Activated gamma-delta T cell treated with Interleukin-2 at 50 U/mL for 16 hours (primary cell): ENCODE measurements around the gene SPRR2D.
"Not testable (repeated sequence)": the region's sequence is repeated elsewhere in the genome, so short reads cannot be mapped to it uniquely, and the experiment has no call there.

Source experiments
- DNase-seq: peaks from one replicate; pipeline ENCODE4 v3.0.0-alpha.2; 2020

Gene SPRR2D

DNA sequence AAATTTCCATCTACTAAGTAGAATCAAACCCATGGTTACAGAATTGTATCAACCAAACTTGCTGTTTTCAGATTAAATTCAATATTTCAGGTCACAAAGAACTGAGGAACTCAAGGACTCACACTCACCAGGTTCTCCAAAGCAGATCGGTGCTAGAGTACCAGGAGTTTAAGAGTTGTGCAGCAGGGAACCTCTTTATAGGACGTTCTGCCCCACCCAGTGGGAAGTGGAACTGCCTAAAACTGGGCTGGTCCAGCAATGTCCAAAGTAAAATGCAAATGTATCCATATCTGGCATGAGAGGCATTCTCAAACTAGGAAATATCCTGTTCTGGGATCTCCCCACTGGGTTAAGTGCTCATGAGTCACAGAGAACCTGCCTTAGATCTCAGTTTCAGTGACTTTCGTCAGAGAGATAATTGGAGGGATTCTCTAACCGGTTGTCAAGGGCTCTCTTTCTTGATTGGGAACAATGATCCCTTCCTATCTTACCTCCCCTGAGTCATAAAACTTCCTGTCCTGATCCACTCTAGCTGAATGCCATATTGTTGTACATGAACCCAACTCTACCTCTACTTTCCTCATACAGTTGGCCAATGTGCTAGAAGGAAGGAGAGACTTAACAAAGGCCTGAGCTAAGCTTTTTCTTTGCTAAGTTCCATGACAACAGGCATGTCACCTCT, at the start of gene SPRR2D:
Gene SPRR2D (minus strand): TSS at position 171 of the 682 bp plus-strand sequence. CDS start 774 bp downstream, outside the sequence.
- DNase-seq = no peak

DNA sequence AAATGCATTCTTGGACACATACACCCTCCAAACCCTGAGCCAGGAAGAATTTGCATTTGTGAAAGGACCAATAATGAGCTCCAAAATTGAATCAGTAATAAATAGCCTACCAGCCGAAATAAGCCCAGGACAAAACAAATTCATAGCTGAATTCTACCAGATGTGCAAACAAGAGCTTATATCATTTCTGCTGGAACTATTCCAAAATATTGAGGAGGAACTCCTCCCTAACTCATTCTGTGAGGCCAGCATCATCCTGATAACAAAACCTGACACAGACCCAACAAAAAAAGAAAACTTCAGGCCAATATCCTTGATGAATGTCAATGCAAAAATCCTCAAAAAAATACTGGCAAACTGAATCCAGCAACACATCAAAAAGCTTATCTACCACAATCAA, 46.7 kb upstream of the SPRR2D start:
- DNase-seq = no peak

- no peak for DNase-seq
These were observed 40.8 kb upstream of the SPRR2D start for GRCh38 chr1:153081736-153082135.

GRCh38 chr1:153072806-153073726, 32.1 kb upstream of the SPRR2D start:
- DNase-seq = no peak

DNA sequence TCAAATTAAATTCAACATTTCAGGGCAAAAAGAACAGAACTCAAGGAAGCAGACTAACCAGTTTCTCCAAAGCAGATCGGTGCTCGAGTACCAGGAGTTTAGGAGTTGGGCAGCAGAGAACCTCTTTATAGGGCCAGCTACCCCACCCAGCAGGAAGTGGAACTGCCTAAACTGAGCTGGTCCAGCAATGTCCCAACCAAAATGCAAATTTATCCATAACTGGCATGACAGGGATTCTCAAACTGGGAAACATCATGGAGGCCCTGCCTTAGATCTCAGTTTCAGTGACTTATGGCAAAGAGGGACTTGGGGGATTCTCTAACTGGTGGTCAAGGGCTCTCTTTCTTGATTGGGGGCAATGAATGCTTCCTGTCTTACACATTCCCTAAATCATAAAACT, 30.6 kb upstream of the SPRR2D start, which contains the start of gene SPRR2B:
Gene SPRR2B (minus strand): TSS at position 101 of the 400 bp plus-strand sequence. CDS start 772 bp downstream, outside the sequence.
- DNase-seq = no peak

DNA sequence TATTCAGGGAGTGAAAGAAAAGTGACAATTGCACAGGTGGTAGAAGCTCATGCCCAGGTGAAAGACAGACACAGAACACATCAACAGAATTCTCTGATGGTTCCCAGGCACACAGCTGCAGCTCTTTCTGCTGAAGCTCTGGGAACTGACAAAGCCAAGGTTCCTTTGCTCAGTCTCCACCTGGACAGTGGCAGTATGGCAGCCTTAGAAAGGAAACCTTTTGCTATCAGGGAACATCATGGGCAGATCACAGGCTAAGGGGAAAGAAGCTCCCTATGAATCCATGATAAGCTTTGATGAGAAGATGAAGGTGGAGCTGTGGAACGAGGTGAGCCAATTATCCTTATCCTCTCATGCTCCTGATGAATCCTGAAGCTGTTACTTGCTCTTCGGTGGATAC, 29.3 kb upstream of the SPRR2D start:
- DNase-seq = no peak

DNA sequence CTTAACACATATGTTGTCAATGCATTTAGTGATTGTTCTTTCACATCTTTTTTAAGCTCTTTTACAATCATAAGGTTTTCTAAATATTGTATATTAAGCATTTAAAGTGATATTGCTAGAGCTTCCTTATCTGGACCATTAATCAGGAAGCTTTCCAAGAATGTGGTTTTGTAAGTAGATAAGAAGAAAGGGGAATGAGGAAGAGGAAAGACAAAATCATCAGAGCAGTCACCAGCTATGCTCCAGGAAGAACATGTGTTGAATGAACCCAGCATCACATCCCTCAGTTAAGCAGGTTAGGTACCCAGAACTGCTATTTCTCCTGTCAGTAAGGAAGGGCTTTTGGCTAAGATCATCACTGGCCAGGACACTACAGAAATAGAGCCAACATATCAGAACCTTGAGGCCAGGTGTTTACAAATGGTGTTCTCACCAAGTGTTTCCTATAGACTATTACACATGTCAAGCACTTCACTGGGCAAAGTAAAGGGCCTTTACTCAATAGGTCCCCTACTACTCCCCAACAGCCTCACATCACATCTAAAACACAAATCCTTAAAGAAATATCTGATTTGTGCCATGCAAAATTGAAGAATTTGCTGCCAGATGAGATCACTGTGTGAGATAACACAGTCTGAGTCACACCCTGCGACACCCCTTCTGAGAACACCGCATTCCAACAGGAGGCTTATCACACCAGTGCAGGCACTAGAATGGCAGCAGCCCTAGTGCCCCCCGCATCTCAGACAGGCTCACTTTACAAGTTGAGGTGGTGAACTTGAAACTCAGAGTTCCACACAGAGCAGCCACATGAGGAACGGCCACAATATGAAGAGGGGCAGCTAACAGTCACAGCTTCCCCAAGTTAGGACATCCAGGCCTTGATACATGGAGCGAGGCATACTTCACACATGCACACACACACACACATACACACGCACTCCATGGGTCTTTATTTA, 18.2 kb upstream of the SPRR2D start:
- no peak for DNase-seq

DNA sequence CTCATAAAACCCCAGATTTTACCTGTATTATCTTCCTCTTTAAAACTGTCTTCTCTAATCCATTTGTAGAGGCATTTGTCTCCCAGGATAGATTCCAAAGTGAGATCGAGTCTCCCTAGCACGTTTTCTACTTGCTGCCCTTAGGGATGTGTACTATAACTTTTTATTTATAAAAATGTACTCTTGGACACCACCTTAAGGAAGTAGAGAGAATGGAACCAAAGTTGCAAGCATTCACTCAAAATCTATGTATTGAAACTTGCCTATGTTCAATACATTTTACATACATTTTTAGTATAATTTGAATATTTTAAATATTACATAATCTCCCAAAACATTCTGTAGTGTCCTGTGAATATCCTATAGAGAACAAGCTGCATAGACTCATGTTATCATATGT, 17.2 kb upstream of the SPRR2D start:
- DNase-seq = no peak

DNA sequence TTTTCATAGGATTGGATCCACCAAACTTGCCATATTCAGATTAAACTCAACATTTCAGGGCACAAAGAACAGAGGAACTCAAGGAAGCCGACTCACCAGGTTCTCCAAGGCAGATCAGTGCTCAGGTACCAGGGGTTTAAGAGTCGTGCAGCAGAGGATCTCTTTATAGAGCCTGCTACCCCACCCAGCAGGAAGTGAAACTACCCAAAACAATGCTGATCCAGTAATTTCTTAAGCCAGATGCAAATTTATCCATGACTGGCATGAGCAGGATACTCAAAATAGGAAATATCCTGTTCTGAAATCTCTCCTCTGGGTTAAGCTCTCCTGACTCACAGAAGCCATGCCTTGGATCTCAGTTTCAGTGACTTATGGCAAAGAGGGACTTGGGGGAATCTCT, 16.5 kb upstream of the SPRR2D start, which contains the start of gene SPRR2A:
Gene SPRR2A (minus strand): TSS at position 138 of the 400 bp plus-strand sequence. CDS start 777 bp downstream, outside the sequence.
- no peak for DNase-seq

DNA sequence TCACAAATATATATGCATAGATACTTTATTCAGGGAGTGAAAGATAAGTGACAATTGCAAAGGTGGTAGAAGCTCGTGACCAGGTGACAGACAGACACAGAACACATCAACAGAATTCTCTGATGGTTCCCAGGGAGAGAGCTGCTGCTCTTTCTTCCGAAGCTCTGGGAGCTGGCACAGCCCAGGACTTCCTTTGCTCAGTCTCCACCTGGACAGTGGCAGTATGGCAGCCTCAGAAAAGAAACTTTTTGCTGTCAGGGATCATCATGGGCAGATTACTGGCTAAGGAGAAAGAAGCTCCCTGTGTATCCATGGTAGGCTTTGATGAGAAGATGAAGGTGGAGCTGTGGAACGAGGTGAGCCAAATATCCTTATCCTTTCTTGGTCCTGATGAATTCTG, 15.2 kb upstream of the SPRR2D start:
- not testable (repeated sequence) for DNase-seq

GRCh38 chr1:153049211-153049610, 8.3 kb upstream of the SPRR2D start:
- DNase-seq = no peak

- DNase-seq = no peak
These were observed 5.7 kb downstream of the SPRR2D start for GRCh38 chr1:153035211-153035610.

- no peak for DNase-seq
These were observed 8.1 kb downstream of the SPRR2D start for GRCh38 chr1:153032677-153033308.

- DNase-seq = no peak
These were observed 8.8 kb downstream of the SPRR2D start for GRCh38 chr1:153032073-153032472.

DNA sequence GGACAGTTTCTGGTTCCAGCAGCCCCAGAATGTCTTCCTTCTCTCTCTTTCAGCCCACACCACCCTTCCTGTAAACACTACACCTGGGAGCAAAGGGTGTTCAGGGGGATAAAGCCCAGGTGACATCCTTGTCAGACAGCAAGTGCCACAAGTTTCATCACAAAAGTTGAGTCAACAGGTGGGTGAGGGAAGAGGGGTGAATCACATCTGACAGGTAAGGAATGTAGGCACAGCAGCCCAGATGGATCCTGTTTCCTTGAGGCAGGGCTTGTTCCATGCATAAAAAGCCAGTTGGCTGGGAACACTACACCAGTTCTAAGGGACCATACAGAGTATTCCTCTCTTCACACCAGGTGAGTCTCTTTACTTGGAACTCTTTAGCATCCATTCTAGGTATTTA, 10.0 kb downstream of the SPRR2D start, which contains the start of gene SPRR1B:
Gene SPRR1B (plus strand): TSS at position 309 of the 400 bp plus-strand sequence. CDS start 1,143 bp downstream, outside the sequence.
- no peak for DNase-seq

GRCh38 chr1:153028766-153029165, 12.2 kb downstream of the SPRR2D start:
- DNase-seq = no peak

DNA sequence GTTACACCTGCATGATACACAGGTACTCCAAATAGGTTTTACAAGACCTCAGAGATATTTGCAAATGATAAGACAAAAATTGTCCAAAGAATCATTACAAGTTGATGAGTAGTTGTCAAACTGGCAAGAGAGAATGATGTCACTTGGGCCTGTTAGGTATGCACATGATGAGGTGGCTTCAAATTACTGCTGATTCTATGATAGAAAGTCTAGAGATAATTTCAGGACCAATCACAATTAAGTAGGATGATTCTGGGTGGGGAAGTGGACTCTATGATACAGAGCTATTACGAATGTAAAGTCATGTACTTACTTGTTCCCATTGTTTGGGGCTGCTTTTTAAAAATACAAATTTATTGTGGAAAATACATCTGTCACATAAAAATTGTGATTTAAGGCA, 15.1 kb downstream of the SPRR2D start:
- DNase-seq = no peak

DNA sequence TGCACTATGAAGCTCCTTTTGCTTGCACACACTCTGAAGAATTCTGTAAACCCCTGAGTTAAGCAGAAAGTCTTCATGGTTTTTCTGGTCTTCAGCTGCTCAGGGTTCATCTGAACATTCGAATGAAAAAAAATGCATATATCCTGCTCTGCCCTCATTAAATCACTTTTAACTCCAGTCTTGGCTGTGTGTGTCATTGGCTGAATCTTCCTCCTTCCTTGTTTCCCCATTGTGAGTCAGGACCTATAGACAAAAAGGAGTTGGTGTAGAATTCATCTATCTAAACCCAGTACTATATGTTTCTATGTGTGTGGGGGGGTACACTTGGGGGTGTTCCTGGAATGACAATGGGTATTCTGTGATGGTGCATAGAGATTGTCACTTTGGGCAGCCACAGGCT, 16.5 kb downstream of the SPRR2D start:
- no peak for DNase-seq

GRCh38 chr1:153023109-153023508, 17.8 kb downstream of the SPRR2D start:
- DNase-seq = no peak

DNA sequence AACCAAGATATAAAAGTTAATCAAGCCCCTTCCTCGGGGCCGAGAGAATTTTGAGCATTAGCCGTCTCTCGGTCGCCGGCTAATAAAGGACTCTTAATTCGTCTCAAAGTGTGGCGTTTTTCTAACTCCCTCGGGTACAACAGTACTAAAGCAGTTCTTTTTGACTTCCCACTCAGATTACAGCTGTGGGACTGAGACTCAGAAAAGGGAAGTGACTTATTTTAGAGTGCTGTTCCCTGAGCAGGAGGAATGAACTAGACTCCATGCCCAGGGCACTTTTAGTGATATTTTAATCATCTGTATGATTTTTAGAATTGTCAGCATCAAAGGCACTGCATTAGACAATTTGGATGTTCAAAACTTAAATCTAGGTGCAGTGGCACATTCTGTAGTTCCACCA, 18.6 kb downstream of the SPRR2D start:
- DNase-seq = not testable (repeated sequence)

- DNase-seq = not testable (repeated sequence)
These were observed 19.1 kb downstream of the SPRR2D start for GRCh38 chr1:153021829-153022228.

DNA sequence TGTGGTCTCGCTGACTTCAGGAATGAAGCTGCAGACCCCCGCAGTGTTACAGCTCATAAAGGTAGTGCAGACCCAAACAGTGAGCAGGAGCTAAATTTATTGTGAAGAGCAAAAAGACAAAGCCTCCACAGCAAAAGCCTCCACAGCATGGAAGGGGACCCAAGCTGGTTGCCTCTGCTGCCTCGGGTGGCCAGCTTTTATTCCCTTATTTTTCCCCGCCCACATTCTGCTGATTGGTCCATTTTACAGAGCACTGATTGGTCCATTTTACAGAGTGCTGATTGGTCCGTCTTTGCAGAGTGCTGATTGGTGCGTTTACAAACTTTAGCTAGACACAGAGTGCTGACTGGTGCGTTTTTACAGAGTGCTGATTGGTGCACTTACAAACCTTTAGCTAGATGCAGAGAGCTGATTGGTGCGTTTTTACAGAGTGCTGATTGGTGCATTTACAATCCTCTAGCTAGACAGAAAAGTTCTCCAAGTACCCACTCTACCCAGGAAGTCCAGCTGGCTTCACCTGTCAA, 29.6 kb downstream of the SPRR2D start:
- DNase-seq = not testable (repeated sequence)
